Panc1 (cell line): Measurements from ENCODE around the gene C1QTNF2. TPM values are rescaled to one million over a fixed set of nuclear protein-coding genes. Genes with fewer than 3 reads are reported as not detected.
"Not testable (repeated sequence)": the region's sequence is repeated elsewhere in the genome, so short reads cannot be mapped to it uniquely, and the experiment has no call there.

ENCODE experiments used
- ATAC-seq: fragments of 200-7000 bp; cut with Tn5 transposase; 2 replicates; pipeline ENCODE4 v1.9.1; 2020; ENCODE audit warnings: mild to moderate bottlenecking, moderate library complexity
- BruUV-seq: library from RNA; stranded (reverse); fragments of 400-500 nt; replicated peaks from 2 replicates; lab custom pipeline; 2021; lab: Mats Ljungman, UMichigan
- CTCF ChIA-PET: fragments of 300-600 bp; sonication (Branson Sonifier 250); formaldehyde crosslinking; loops from one replicate; lab custom pipeline; 2022; ENCODE audit warnings: antibody characterized with exemption; lab: Charles Lee
- POLR2A ChIA-PET: fragments of 300-600 bp; sonication (Branson Sonifier 250); formaldehyde crosslinking; loops from one replicate; lab custom pipeline; 2022; ENCODE audit warnings: antibody characterized with exemption; lab: Charles Lee
- DNase-seq: peaks from one replicate; pipeline ENCODE4 v3.0.0-alpha.2; 2010; ENCODE audit warnings: low read depth, low spot score
- H3K27ac ChIP-seq: 2 replicates; pipeline ENCODE4 v1.5.1; 2011; ENCODE audit warnings: mild to moderate bottlenecking, low read length, inconsistent platforms
- H3K27me3 ChIP-seq: fragments of 200-500 bp; sonication (Bioruptor generic); 2 replicates; pipeline ENCODE4 v1.6.0; 2014; ENCODE audit warnings: low read length, inconsistent platforms; ENCODE audit not compliant: control insufficient read depth, insufficient read depth
- H3K36me3 ChIP-seq: fragments of 200-500 bp; sonication (Bioruptor generic); 2 replicates; pipeline ENCODE4 v1.5.1; 2014; ENCODE audit warnings: inconsistent platforms, mild to moderate bottlenecking, low read length, moderate library complexity; ENCODE audit not compliant: control insufficient read depth, insufficient read depth
- H3K4me1 ChIP-seq: 2 replicates; pipeline ENCODE4 v1.5.1; 2011; ENCODE audit warnings: inconsistent platforms, mild to moderate bottlenecking, low read length, moderate library complexity; ENCODE audit not compliant: control insufficient read depth, insufficient read depth
- H3K4me3 ChIP-seq, 2 experiments: 2 replicates each; pipeline ENCODE4 v1.5.1; 2011 to 2012; ENCODE audit warnings: low read depth in 2 of 2, low read length in 2 of 2, mild to moderate bottlenecking in 2 of 2, inconsistent platforms in 1 of 2, moderate library complexity in 1 of 2
- H3K9me3 ChIP-seq: fragments of 200-500 bp; sonication (Bioruptor generic); 2 replicates; pipeline ENCODE4 v1.5.1; 2014; ENCODE audit warnings: low read depth, mild to moderate bottlenecking, inconsistent platforms, low read length, moderate library complexity; ENCODE audit not compliant: control insufficient read depth, insufficient read depth
- CTCF ChIP-seq: fragments of 450-650 bp; IDR thresholded peaks from 2 replicates; pipeline ENCODE4 v1.5.1; 2017; ENCODE audit warnings: mild to moderate bottlenecking
- POLR2AphosphoS5 ChIP-seq: IDR thresholded peaks from 2 replicates; pipeline ENCODE4 v1.6.1; 2012; ENCODE audit warnings: mild to moderate bottlenecking, low read depth, low read length, moderate library complexity
- REST ChIP-seq, 2 experiments: IDR thresholded peaks; 2 replicates each; pipeline ENCODE4 v1.6.1; 2011 to 2012; ENCODE audit warnings: low read depth in 2 of 2, control low read depth in 1 of 2, low read length in 1 of 2, mild to moderate bottlenecking in 1 of 2, moderate library complexity in 1 of 2; ENCODE audit not compliant: insufficient read depth in 1 of 2
- SIN3A ChIP-seq: IDR thresholded peaks from 2 replicates; pipeline ENCODE4 v1.6.1; 2012; ENCODE audit warnings: low read depth, mild to moderate bottlenecking, low read length, moderate library complexity, borderline replicate concordance; ENCODE audit not compliant: insufficient read depth
- TCF7L2 ChIP-seq: IDR thresholded peaks from 2 replicates; pipeline ENCODE4 v1.6.1; 2011; ENCODE audit warnings: mild to moderate bottlenecking, low read depth, low read length, inconsistent platforms
- in situ Hi-C: cut with HindIII; loops from 2 replicates; pipeline ENCODE4 v1.10.0; 2016; ENCODE audit warnings: low sequenced_read_pairs, low pct_unique_long_range_greater_than_20kb
- intact Hi-C: fragments of 100-400 bp; cut with micrococcal nuclease; formaldehyde crosslinking; loops from one replicate; pipeline ENCODE4 v1.10.0; 2022; ENCODE audit not compliant: unreplicated experiment
- total RNA-seq: library from RNA; stranded (reverse); gene quantifications from one replicate; pipeline ENCODE4 v1.2.1, GENCODE V29; 2021; ENCODE audit not compliant: unreplicated experiment

C1QTNF2 gene
- total RNA-seq, 1 experiment from 2014 or later: 0.44 TPM

GRCh38 chr5:160334716-160335115 lies 35.7 kb downstream of the C1QTNF2 start:
- H3K4me1 ChIP-seq, H3K4me3 ChIP-seq, DNase-seq, H3K36me3 ChIP-seq, H3K27me3 ChIP-seq, H3K9me3 ChIP-seq, POLR2A ChIA-PET, BruUV-seq, H3K27ac ChIP-seq, CTCF ChIA-PET, in situ Hi-C loops, ATAC-seq, intact Hi-C loops: not testable (repeated sequence)

- intact Hi-C loops: no loop called here
Measured at GRCh38 chr5:160333721-160334120, 36.7 kb downstream of the C1QTNF2 start.

GRCh38 chr5:160330212-160330611 lies 40.2 kb downstream of the C1QTNF2 start:
- intact Hi-C loops (no loop called here), in situ Hi-C loops (no loop called here)
- no peaks in the 10 kb centered on the region for H3K9me3 ChIP-seq
- no peak for TF ChIP-seq REST (IDR thresholded peaks at IDR 0.05; ENCODE audit: insufficient read depth in 1 of 2, low read depth in 2 of 2, low read length in 1 of 2)
- TF ChIP-seq CTCF: no peak
- TF ChIP-seq SIN3A: no peak
- no peak for TF ChIP-seq POLR2AphosphoS5
- no peak for TF ChIP-seq TCF7L2
- no TSS peak for BruUV-seq
- no peaks in the 10 kb centered on the region for H3K27me3 ChIP-seq
- no peak overlapping the region for H3K4me3 ChIP-seq
- no peak for DNase-seq
- ChIA-PET POLR2A (no interaction called here), CTCF (no interaction called here)
- no peak for ATAC-seq
- no peaks in the 10 kb centered on the region for H3K4me1 ChIP-seq
- no peak overlapping the region for H3K27ac ChIP-seq
- no peaks in the 10 kb centered on the region for H3K36me3 ChIP-seq

More at GRCh38 chr5:160333721-160334120, 36.7 kb downstream of the C1QTNF2 start:
- Histone ChIP-seq H3K4me1 (no peaks in the 10 kb centered on the region), H3K27me3 (no peaks in the 10 kb centered on the region), H3K27ac (no peak overlapping the region), H3K4me3 (no peak overlapping the region), H3K36me3 (no peaks in the 10 kb centered on the region), H3K9me3 (no peaks in the 10 kb centered on the region)
- ChIA-PET CTCF (no interaction called here), POLR2A (no interaction called here)
- TF ChIP-seq REST (IDR thresholded peaks at IDR 0.05; ENCODE audit: insufficient read depth in 1 of 2, low read depth in 2 of 2, low read length in 1 of 2) (no peak), TCF7L2 (no peak)
- DNase-seq: no peak
- no peak for ATAC-seq
- no TSS peak for BruUV-seq
- in situ Hi-C loops: no loop called here
